ENCODE measurements around the gene ANO4. TPM values are rescaled to one million over a fixed set of nuclear protein-coding genes. Genes with fewer than 3 reads are reported as not detected.

Gene ANO4
- total and polyA plus RNA-seq, 9 donors: 1.8 to 13.1 (median 5.6) TPM

DNA sequence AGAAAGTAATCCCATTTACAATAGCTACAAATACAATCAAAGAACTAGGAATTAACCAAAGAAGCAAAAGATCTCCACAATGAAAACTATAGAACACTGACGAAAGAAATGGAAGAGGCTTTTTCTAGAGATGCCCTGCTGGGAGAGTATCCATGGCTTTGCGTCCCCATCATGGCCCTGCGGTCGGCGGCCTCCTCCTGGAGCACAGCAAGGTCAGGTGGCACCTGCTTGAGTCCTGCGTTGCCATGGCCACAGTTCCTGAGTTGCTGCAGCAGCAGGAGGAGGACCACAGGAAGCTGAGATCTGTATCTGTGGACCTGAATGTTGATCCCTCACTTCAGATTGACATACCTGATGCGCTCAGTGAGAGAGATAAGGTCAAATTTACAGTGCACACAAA, 271.9 kb downstream of the ANO4 start:
- WGBS, 3 donors: 90 to 96% (median 96%) methylated on average over 7 of the region's 7 CpGs
- DNase-seq: no peak
- intact Hi-C loops (cut with DNase I): no loop called here
- Histone ChIP-seq H3K4me3 (no peak overlapping the region), H3K27ac (no peak overlapping the region), H3K9me3 (no peaks in the 10 kb centered on the region), H3K36me3 (no peaks in the 10 kb centered on the region), H3K4me1 (ENCODE audit: insufficient read depth) (no peaks in the 10 kb centered on the region), H3K27me3 (no peaks in the 10 kb centered on the region)
- TF ChIP-seq EP300 (IDR thresholded peaks at IDR 0.05) (no peak), POLR2A (IDR thresholded peaks at IDR 0.05) (no peak)
- TF ChIP-seq, protein P1, sequence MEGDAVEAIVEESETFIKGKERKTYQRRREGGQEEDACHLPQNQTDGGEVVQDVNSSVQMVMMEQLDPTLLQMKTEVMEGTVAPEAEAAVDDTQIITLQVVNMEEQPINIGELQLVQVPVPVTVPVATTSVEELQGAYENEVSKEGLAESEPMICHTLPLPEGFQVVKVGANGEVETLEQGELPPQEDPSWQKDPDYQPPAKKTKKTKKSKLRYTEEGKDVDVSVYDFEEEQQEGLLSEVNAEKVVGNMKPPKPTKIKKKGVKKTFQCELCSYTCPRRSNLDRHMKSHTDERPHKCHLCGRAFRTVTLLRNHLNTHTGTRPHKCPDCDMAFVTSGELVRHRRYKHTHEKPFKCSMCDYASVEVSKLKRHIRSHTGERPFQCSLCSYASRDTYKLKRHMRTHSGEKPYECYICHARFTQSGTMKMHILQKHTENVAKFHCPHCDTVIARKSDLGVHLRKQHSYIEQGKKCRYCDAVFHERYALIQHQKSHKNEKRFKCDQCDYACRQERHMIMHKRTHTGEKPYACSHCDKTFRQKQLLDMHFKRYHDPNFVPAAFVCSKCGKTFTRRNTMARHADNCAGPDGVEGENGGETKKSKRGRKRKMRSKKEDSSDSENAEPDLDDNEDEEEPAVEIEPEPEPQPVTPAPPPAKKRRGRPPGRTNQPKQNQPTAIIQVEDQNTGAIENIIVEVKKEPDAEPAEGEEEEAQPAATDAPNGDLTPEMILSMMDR (IDR thresholded peaks at IDR 0.05): no peak

DNA sequence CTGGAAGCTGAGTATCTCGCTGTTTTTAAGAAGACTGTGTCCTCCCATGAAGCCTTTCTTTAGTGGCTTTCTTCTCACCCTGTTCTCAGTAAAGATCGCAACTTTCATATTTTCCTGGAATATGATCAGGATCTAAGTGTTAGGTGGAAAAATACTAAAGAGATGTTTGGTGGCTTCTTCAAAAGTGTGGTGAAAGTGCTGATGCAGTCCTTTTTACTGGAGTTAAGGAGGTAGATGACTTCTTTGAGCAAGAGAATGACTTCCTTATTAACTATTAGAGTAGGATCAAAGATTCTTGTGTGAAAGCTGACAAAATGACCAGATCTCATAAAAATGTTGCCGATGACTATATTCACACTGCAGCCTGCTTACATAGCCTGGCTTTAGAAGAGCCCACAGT, 273.8 kb downstream of the ANO4 start:
- 89 to 95% (median 92%) methylated on average over 3 of the region's 3 CpGs for WGBS, 3 donors
- intact Hi-C loops (cut with DNase I): no loop called here

DNA sequence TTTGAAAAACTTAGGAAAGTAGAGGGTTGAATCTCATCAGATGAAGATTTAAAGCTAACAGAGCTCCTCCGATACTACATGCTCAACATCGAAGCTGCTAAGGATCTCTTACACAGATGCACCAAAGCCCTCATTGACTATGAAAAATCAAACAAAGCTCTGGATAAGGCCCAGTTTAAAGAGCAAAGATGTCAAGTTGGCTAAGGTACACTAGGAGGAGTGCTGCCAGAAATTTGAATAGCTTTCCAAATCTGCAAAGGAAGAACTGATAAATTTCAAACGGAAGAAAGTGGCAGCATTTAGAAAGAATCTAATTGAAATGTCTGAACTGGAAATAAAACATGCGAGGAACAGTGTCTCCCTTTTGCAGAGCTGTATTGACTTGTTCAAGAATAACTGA, 274.3 kb downstream of the ANO4 start:
- H3K4me3 ChIP-seq: no peak overlapping the region
- H3K4me1 ChIP-seq (ENCODE audit: insufficient read depth): no peaks in the 10 kb centered on the region
- TF ChIP-seq POLR2A (IDR thresholded peaks at IDR 0.05): no peak
- no peak for TF ChIP-seq EP300 (IDR thresholded peaks at IDR 0.05)
- TF ChIP-seq, protein P1 (IDR thresholded peaks at IDR 0.05): no peak
- H3K36me3 ChIP-seq: no peaks in the 10 kb centered on the region
- no peak for DNase-seq
- WGBS, 3 donors: 10 to 24% (median 11%) methylated on average over 4 of the region's 4 CpGs
- H3K9me3 ChIP-seq: no peaks in the 10 kb centered on the region
- intact Hi-C loops (cut with DNase I): no loop called here
- H3K27me3 ChIP-seq: no peaks in the 10 kb centered on the region
- H3K27ac ChIP-seq: no peak overlapping the region

More for the DNA sequence above, 273.8 kb downstream of the ANO4 start:
- H3K27me3 ChIP-seq: no peaks in the 10 kb centered on the region
- H3K4me3 ChIP-seq: no peak overlapping the region
- H3K9me3 ChIP-seq: no peaks in the 10 kb centered on the region
- DNase-seq: no peak
- H3K27ac ChIP-seq: no peak overlapping the region
- TF ChIP-seq EP300 (IDR thresholded peaks at IDR 0.05) (no peak), POLR2A (IDR thresholded peaks at IDR 0.05) (no peak)
- TF ChIP-seq, protein P1 (IDR thresholded peaks at IDR 0.05): no peak
- H3K36me3 ChIP-seq: no peaks in the 10 kb centered on the region
- no peaks in the 10 kb centered on the region for H3K4me1 ChIP-seq (ENCODE audit: insufficient read depth)

DNA sequence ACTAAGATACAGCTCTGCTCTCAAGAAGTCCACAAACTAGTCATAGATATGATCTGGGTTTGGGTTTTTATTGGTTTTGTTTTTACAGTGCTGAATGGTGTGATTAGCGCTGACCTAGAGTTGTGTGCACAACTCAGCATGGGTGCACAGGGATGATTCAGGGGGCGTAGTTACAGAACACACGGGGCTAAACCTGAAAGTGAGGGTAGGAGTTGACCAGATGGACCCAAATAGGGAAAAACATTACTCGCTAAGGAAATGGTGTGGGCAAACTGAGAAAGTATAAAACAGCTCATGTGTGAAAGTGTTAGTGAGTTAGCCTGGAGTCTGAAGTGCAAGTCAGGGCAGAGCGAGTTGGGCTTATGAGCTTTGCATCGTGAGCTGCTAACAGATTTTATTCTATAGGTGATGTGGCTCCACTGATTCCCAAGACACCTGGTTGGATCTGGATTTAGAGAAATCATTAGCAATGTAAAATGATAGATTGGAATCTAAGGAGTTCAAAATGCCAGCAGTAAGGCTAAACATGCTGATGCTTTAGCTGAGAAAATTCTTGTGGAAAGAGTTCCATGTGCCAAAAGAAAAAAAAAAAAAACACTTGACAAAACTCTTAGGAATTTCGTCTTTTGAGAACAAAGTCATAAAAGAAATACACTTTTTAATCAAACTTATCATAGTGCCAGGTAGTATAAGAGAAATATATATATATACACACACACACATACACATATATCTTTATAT, 280.5 kb downstream of the ANO4 start:
- 56 to 66% (median 56%) methylated on average over 7 of the region's 7 CpGs for WGBS, 3 donors
- intact Hi-C loops (cut with DNase I): no loop called here
- TF ChIP-seq POLR2A (IDR thresholded peaks at IDR 0.05) (no peak), EP300 (IDR thresholded peaks at IDR 0.05) (no peak)
- TF ChIP-seq, protein P1 (IDR thresholded peaks at IDR 0.05): no peak

More for the DNA sequence above, 280.5 kb downstream of the ANO4 start:
- no peak overlapping the region for H3K4me3 ChIP-seq
- no peaks in the 10 kb centered on the region for H3K36me3 ChIP-seq
- H3K27me3 ChIP-seq: no peaks in the 10 kb centered on the region
- DNase-seq: no peak
- H3K9me3 ChIP-seq: no peaks in the 10 kb centered on the region
- peaks cover 10% of the 10 kb centered on the region for H3K4me1 ChIP-seq (ENCODE audit: insufficient read depth)
- no peak overlapping the region for H3K27ac ChIP-seq

All from ovary (tissue), 9 donors.